ENCODE results near the gene GIMAP7.
"Not testable (repeated sequence)": the region's sequence is repeated elsewhere in the genome, so short reads cannot be mapped to it uniquely, and the experiment has no call there.

DNA sequence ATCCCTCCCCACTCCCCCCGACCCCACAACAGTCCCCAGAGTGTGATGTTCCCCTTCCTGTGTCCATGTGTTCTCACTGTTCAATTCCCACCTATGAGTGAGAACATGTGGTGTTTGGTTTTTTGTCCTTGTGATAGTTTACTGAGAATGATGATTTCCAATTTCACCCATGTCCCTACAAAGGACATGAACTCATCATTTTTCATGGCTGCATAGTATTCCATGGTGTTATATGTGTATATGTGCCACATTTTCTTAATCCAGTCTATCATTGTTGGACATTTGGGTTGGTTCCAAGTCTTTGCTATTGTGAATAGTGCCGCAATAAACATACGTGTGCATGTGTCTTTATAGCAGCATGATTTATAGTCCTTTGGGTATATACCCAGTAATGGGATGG, 21.2 kb upstream of the GIMAP7 start:
- not testable (repeated sequence) for TF ChIP-seq CTCF, POLR2A, EP300 (IDR thresholded peaks at IDR 0.05)
